ENCODE measurements around the gene LOC128125822.
"Not testable (repeated sequence)": the region's sequence is repeated elsewhere in the genome, so short reads cannot be mapped to it uniquely, and the experiment has no call there.

The LOC128125822 gene

DNA sequence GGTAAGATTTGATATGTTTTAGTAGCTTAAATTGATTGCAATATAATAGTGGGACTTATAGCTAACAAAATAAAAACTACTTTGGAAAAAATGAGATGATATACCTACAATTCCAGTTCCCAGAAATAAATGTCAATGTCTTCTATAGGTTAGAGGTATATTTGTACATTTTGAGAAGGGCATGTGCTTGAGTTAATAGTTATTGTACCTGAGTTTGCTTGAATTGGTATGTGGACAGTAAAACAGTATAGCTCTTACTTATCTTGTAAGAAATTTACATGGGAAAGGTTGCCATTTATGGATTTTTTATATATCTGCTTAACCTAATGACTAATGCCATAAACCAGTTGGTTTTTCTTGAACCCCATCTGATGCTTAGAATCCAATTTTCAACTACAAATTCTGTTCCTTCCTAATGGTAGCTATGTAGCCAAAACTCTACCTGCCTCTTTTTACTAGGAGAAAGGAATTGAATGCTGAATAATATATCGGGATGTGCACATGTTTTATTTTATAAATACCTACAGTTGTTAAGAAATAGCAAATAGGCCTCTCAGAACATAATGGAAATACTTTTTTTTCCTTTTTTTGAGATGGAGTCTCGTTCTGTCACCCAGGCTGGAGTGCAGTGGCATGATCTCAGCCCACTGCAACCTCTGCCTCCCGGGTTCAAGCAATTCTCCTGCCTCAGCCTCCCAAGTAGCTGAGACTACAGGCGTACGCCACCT lies 4.9 kb downstream of the LOC128125822 start:
- intact Hi-C loops (cut with DNase I, micrococcal nuclease): loop anchor here in 1 of 2 donors (10.0 kb wide), 1 partner anchor 222 kb away; no protein-coding TSS in a partner anchor
- ATAC-seq (no peak), DNase-seq (no peak)

- no peak for ATAC-seq
Measured at GRCh38 chr6:63578757-63579156, 6.5 kb downstream of the LOC128125822 start.

GRCh38 chr6:63579937-63580703 lies 7.8 kb downstream of the LOC128125822 start:
- no peak for ATAC-seq
- intact Hi-C loops (cut with DNase I, micrococcal nuclease): loop anchor here in 1 of 2 donors (10.0 kb wide), 1 partner anchor 225 kb away; no protein-coding TSS in a partner anchor
- no peak for DNase-seq

More at GRCh38 chr6:63578757-63579156, 6.5 kb downstream of the LOC128125822 start:
- DNase-seq: no peak
- intact Hi-C loops (cut with DNase I, micrococcal nuclease): loop anchor here in 1 of 2 donors (10.0 kb wide), 1 partner anchor 224 kb away; no protein-coding TSS in a partner anchor

DNA sequence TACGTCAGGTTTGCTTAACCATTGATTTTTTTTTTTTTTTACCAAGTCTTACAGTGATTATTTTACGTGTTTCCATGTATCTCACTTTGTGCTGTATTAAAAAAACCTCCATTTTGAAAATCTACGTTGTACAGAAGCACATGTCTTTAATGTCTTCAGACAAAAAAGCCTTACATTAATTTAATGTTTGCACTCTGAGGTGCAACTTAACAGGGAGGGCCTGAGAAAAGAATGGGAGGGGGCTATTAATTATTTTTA lies 8.4 kb downstream of the LOC128125822 start:
- intact Hi-C loops (cut with DNase I, micrococcal nuclease): no loop called here
- DNase-seq (no peak), ATAC-seq (no peak)

DNA sequence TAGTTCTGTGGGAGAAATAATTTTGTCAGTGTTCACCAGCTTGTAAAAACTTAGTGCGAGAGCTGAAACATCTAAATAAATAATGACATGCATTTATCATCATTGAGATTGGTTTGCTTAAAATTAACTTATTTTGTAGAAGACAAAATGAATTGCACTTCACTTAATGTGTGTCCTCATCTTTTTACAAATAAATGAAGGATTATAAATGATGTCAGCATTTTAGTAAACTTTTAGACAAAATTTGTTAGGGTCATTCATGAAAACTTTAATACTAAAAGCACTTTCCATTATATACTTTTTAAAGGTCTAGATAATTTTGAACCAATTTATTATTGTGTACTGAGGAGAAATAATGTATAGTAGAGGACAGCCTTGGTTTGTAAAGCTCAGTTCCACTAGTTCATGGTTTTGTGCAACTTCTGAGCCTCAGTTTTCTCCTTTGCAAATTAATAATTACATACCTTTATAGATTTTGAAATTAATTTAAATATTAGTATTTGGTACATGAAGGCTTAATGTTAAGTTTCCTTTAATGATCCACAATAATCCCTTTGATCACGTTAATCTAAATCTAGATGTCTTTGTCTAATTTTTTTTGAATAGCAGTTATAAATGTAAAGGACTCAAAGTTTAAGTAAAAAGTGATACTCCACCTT lies 9.2 kb downstream of the LOC128125822 start:
- ATAC-seq (no peak), DNase-seq (no peak)
- intact Hi-C loops (cut with DNase I, micrococcal nuclease): no loop called here

DNA sequence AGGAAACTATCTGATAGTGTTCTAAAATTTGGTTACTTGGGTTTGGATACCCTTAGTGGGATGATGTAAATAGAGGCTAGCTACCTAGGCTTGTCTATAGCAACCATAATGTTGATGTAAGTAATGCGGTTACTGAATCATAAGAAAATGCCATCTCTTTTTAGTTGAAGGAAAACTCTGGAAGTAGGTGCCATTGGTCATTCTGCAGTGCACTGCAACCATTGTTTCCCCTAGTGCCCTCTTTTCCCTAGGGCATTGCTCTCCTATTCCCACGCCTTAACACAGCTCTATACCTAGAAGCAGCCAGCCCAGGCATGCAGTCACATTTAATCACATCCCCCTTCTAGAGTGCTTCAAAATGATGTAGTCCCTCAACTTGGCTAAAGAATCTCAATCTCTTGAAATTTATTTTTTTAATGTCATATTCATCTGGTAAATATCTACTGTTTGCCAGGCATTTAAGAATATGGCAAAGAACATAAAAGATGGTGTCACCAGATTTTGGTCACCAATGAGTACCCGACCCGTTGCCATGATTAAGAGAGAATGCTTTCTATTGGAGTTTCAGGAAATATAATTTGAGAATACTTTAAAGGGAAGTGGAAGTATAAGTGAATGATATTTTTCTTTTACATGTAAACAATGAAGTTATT lies 10.4 kb downstream of the LOC128125822 start:
- intact Hi-C loops (cut with DNase I, micrococcal nuclease): no loop called here
- DNase-seq (no peak), ATAC-seq (peak; percentile 13)

GRCh38 chr6:63584125-63584514 lies 11.8 kb downstream of the LOC128125822 start:
- intact Hi-C loops (cut with DNase I, micrococcal nuclease): no loop called here
- ATAC-seq: peak; percentile 74
- DNase-seq: no peak

DNA sequence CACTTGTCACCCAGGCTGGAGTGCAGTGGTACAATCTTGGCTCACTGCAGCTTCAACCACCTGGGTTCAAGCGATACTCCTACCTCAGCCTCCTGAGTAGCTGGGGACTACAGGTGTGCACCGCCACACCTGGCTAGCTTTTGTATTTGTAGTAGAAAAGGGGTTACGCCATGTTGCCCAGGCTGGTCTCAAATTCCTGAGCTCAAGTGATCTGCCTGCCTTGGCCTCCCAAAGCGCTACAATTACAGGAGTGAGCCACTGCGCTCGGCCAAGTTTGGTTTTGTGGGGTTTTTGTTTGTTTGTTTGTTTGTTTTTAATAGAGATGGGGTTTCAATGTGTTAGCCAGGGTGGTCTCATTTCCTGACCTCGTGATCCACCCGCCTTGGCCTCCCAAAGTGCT lies 12.3 kb downstream of the LOC128125822 start:
- intact Hi-C loops (cut with DNase I, micrococcal nuclease): no loop called here
- DNase-seq (no peak), ATAC-seq (no peak)

DNA sequence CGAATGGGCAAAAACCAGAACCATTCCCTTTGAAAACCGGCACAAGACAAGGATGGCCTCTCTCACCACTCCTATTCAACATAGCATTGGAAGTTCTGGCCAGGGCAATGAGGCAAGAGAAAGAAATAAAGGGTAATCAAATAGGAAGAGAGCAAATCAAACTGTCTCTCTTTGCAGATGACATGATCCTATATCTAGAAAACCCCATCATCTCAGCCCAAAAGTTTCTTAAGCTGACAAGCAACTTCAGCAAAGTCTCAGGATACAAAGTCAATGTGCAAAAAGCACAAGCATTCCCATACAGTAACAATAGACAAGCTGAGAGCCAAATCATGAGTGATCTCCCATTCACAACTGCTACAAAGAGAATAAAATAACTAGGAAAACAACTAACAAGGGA lies 13.4 kb downstream of the LOC128125822 start:
- ATAC-seq; intact Hi-C loops (cut with DNase I, micrococcal nuclease); DNase-seq: not testable (repeated sequence)

- ATAC-seq (no peak), DNase-seq (no peak)
- intact Hi-C loops (cut with DNase I, micrococcal nuclease): no loop called here
Measured at GRCh38 chr6:63589952-63590411, 17.7 kb downstream of the LOC128125822 start.

- intact Hi-C loops (cut with DNase I, micrococcal nuclease): no loop called here
Measured at GRCh38 chr6:63592886-63593285, 20.6 kb downstream of the LOC128125822 start.

GRCh38 chr6:63597141-63598048 lies 25.1 kb downstream of the LOC128125822 start:
- DNase-seq: no peak
- intact Hi-C loops (cut with DNase I, micrococcal nuclease): loop anchor here in 1 of 2 donors (5.0 kb wide), 1 partner anchor 165 kb away; no protein-coding TSS in a partner anchor
- peak; percentile 58 for ATAC-seq

More at GRCh38 chr6:63592886-63593285, 20.6 kb downstream of the LOC128125822 start:
- no peak for ATAC-seq
- DNase-seq: no peak

- intact Hi-C loops (cut with DNase I, micrococcal nuclease): loop anchor here in 1 of 2 donors (5.0 kb wide), 1 partner anchor 164 kb away; no protein-coding TSS in a partner anchor
- ATAC-seq: peak; percentile 97
- peak; percentile 73 to 81 for DNase-seq
Measured at GRCh38 chr6:63598049-63599036, 26.1 kb downstream of the LOC128125822 start.

DNA sequence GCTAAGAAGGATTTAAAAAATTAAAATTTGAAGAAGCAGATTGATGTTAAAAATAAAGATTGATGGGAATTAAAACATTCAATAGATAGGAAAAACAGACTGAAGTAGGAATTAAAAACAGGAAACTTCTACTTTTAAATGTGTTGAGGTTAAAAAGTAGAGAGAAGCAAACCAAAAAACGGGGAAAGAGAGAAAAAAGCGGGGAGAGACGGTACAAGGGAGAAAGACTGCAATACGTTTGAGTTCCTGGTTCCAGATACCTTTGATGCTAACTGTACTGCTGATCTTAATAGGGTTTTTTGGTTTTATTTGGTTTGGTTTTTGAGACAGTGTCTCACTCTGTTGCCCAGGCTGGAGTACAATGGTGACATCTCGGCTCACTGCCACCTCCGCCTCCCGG lies 27.0 kb downstream of the LOC128125822 start:
- no peak for ATAC-seq
- no peak for DNase-seq
- intact Hi-C loops (cut with DNase I, micrococcal nuclease): loop anchor here in 1 of 2 donors (5.0 kb wide), 1 partner anchor 163 kb away; no protein-coding TSS in a partner anchor

- DNase-seq: no peak
- intact Hi-C loops (cut with DNase I, micrococcal nuclease): loop anchor here in 1 of 2 donors (10.0 kb wide), 1 partner anchor 165 kb away; no protein-coding TSS in a partner anchor
- ATAC-seq: no peak
Measured at GRCh38 chr6:63600136-63600535, 27.9 kb downstream of the LOC128125822 start.

GRCh38 chr6:63609231-63609630 lies 37.0 kb downstream of the LOC128125822 start:
- no peak for ATAC-seq

DNA sequence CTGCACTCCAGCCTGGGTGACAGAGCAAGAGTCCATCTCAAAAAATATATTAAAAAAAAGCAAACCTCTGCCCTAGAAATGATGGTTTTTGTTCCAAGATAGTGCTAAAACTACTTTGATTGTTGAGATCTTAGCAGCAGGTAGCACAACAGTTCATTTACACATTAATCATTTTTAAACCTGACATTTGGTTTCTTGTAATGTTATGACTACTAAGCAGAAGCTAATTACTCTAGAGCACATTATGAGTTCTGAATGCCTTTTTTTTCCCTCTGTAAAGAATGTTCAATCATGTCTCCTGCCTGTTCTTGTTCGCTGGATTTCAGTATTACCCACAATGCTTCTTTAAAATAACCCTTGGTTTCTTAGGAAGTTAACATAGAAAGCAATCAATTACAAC lies 38.7 kb downstream of the LOC128125822 start:
- ATAC-seq (no peak), DNase-seq (no peak)
- intact Hi-C loops (cut with DNase I, micrococcal nuclease): no loop called here

More at GRCh38 chr6:63609231-63609630, 37.0 kb downstream of the LOC128125822 start:
- intact Hi-C loops (cut with DNase I, micrococcal nuclease): loop anchor here in 1 of 2 donors (10.0 kb wide), 1 partner anchor 156 kb away; no protein-coding TSS in a partner anchor
- DNase-seq: no peak

All from left colon (tissue), 2 donors.